HG02852 (cell line): ENCODE measurements around the gene IQSEC3.

Source experiments
- ATAC-seq: cut with Tn5 transposase; IDR thresholded peaks from one replicate; pipeline ENCODE4 v1.9.1; 2021; ENCODE audit warnings: mild to moderate bottlenecking, moderate library complexity; ENCODE audit not compliant: unreplicated experiment

IQSEC3 gene

GRCh38 chr12:162467-163307 is 96.1 kb downstream of the IQSEC3 start:
- ATAC-seq: no peak

- ATAC-seq: no peak
These were observed 96.9 kb downstream of the IQSEC3 start for GRCh38 chr12:163406-163986.

GRCh38 chr12:164207-164606 is 97.6 kb downstream of the IQSEC3 start:
- no peak for ATAC-seq

- no peak for ATAC-seq
These were observed 99.3 kb downstream of the IQSEC3 start for GRCh38 chr12:165862-166368.

GRCh38 chr12:166425-167075 is 100.0 kb downstream of the IQSEC3 start:
- ATAC-seq: no peak

- ATAC-seq: no peak
These were observed 101.5 kb downstream of the IQSEC3 start for GRCh38 chr12:167959-168600.

GRCh38 chr12:168763-169525 is 102.4 kb downstream of the IQSEC3 start:
- no peak for ATAC-seq

GRCh38 chr12:169528-170370 is 103.2 kb downstream of the IQSEC3 start:
- ATAC-seq: no peak

GRCh38 chr12:170371-171225 is 104.0 kb downstream of the IQSEC3 start:
- ATAC-seq: no peak

- ATAC-seq: no peak
These were observed 104.7 kb downstream of the IQSEC3 start for GRCh38 chr12:171276-171675.

- ATAC-seq: no peak
These were observed 105.4 kb downstream of the IQSEC3 start for GRCh38 chr12:171743-172676.

GRCh38 chr12:172732-173161 is 106.2 kb downstream of the IQSEC3 start:
- ATAC-seq: no peak

- ATAC-seq: no peak
These were observed 107.6 kb downstream of the IQSEC3 start for GRCh38 chr12:174124-174523.

GRCh38 chr12:174596-174995 is 108.0 kb downstream of the IQSEC3 start:
- ATAC-seq: no peak

GRCh38 chr12:175250-175649 is 108.7 kb downstream of the IQSEC3 start:
- no peak for ATAC-seq

GRCh38 chr12:175759-176158 is 109.2 kb downstream of the IQSEC3 start:
- no peak for ATAC-seq

GRCh38 chr12:176321-177181 is 110.0 kb downstream of the IQSEC3 start:
- ATAC-seq: no peak
